ENCODE results near the gene ERCC2.
"Not testable (repeated sequence)": the region's sequence is repeated elsewhere in the genome, so short reads cannot be mapped to it uniquely, and the experiment has no call there.

The ERCC2 gene

GRCh38 chr19:45352914-45353796 lies 17.2 kb downstream of the ERCC2 start:
- DNase-seq: no peak

- DNase-seq: no peak
Observed at GRCh38 chr19:45352471-45352870, 17.9 kb downstream of the ERCC2 start.

- no peak for DNase-seq
Observed at GRCh38 chr19:45352062-45352461, 18.3 kb downstream of the ERCC2 start.

- DNase-seq: no peak
Observed at GRCh38 chr19:45351401-45351952, 18.9 kb downstream of the ERCC2 start.

GRCh38 chr19:45350477-45351058 lies 19.8 kb downstream of the ERCC2 start:
- DNase-seq: no peak

GRCh38 chr19:45349430-45349941 lies 20.9 kb downstream of the ERCC2 start:
- DNase-seq: no peak

GRCh38 chr19:45349126-45349415 lies 21.3 kb downstream of the ERCC2 start:
- no peak for DNase-seq

GRCh38 chr19:45348367-45349125 lies 21.8 kb downstream of the ERCC2 start:
- DNase-seq: no peak

GRCh38 chr19:45347570-45348366 lies 22.6 kb downstream of the ERCC2 start:
- no peak for DNase-seq

- no peak for DNase-seq
Observed at GRCh38 chr19:45346449-45346848, 23.9 kb downstream of the ERCC2 start.

GRCh38 chr19:45345506-45345860 lies 24.9 kb downstream of the ERCC2 start:
- DNase-seq: no peak

- no peak for DNase-seq
Observed at GRCh38 chr19:45344621-45345505, 25.5 kb downstream of the ERCC2 start.

- DNase-seq: no peak
Observed at GRCh38 chr19:45342911-45343310, 27.5 kb downstream of the ERCC2 start.

GRCh38 chr19:45340899-45341453 lies 29.4 kb downstream of the ERCC2 start:
- DNase-seq: no peak

- peak; percentile 37 to 49 for DNase-seq
Observed at GRCh38 chr19:45340232-45340898, 30.0 kb downstream of the ERCC2 start, which contains the start of gene KLC3. Gene KLC3, plus strand, starts transcription at chr19:45340750. Its CDS starts 4,792 bp downstream, at chr19:45345542.

GRCh38 chr19:45339629-45340028 lies 30.7 kb downstream of the ERCC2 start:
- no peak for DNase-seq

- no peak for DNase-seq
Observed at GRCh38 chr19:45336696-45337251, 33.6 kb downstream of the ERCC2 start.

GRCh38 chr19:45334881-45335280 lies 35.5 kb downstream of the ERCC2 start:
- DNase-seq: not testable (repeated sequence)

- DNase-seq: no peak
Observed at GRCh38 chr19:45333609-45334303, 36.6 kb downstream of the ERCC2 start.
